Hepatocyte (in vitro differentiated cells): Measurements from ENCODE around the gene CACNG4. TPM values are rescaled to one million over a fixed set of nuclear protein-coding genes. Genes with fewer than 3 reads are reported as not detected.

ENCODE experiments used
- DNase-seq: peaks from one replicate; pipeline ENCODE4 v3.0.0-alpha.2; 2016; ENCODE audit warnings: low spot score
- H2AFZ ChIP-seq: fragments of 200-600 bp; sonication (generic); 2 replicates; pipeline ENCODE4 v1.6.0; 2016; ENCODE audit warnings: antibody characterized with exemption, mild to moderate bottlenecking
- H3K27ac ChIP-seq: fragments of 200-600 bp; sonication (generic); 2 replicates; pipeline ENCODE4 v1.5.1; 2016; ENCODE audit warnings: mild to moderate bottlenecking
- H3K27me3 ChIP-seq: fragments of 200-600 bp; sonication (generic); 2 replicates; pipeline ENCODE4 v1.6.1; 2016
- H3K36me3 ChIP-seq: fragments of 200-600 bp; sonication (generic); replicated peaks from 2 replicates; pipeline ENCODE4 v1.5.1; 2016; ENCODE audit warnings: low read depth; ENCODE audit not compliant: insufficient read depth
- H3K4me1 ChIP-seq: fragments of 200-600 bp; sonication (generic); 2 replicates; pipeline ENCODE4 v1.5.1; 2016; ENCODE audit warnings: mild to moderate bottlenecking, moderate library complexity; ENCODE audit not compliant: insufficient read depth
- H3K4me2 ChIP-seq: fragments of 200-600 bp; sonication (generic); 2 replicates; pipeline ENCODE4 v1.6.0; 2016
- H3K4me3 ChIP-seq: fragments of 200-600 bp; sonication (generic); 2 replicates; pipeline ENCODE4 v1.5.1; 2016; ENCODE audit warnings: mild to moderate bottlenecking
- H3K79me2 ChIP-seq: fragments of 200-600 bp; sonication (generic); 2 replicates; pipeline ENCODE4 v1.6.0; 2017; ENCODE audit warnings: mild to moderate bottlenecking
- H3K9me2 ChIP-seq: fragments of 200-600 bp; sonication (generic); replicated peaks from 2 replicates; pipeline ENCODE4 v1.6.0; 2017; ENCODE audit warnings: mild to moderate bottlenecking; ENCODE audit not compliant: insufficient read depth
- H3K9me3 ChIP-seq: fragments of 200-600 bp; sonication (generic); 2 replicates; pipeline ENCODE4 v1.5.1; 2016; ENCODE audit warnings: low read depth, mild to moderate bottlenecking
- H4K20me1 ChIP-seq: fragments of 200-600 bp; sonication (generic); 2 replicates; pipeline ENCODE4 v1.6.0; 2016; ENCODE audit warnings: mild to moderate bottlenecking; ENCODE audit not compliant: insufficient read depth, poor library complexity, severe bottlenecking
- CTCF ChIP-seq: fragments of 200-600 bp; sonication (generic); IDR thresholded peaks from 2 replicates; pipeline ENCODE4 v1.5.1; 2016; ENCODE audit warnings: antibody characterized with exemption, mild to moderate bottlenecking; ENCODE audit not compliant: poor library complexity
- EZH2 ChIP-seq: fragments of 200-600 bp; sonication (generic); IDR thresholded peaks from 2 replicates; pipeline ENCODE4 v1.6.1; 2016; ENCODE audit warnings: antibody characterized with exemption, mild to moderate bottlenecking, borderline replicate concordance
- EZH2phosphoT487 ChIP-seq: fragments of 200-600 bp; sonication (generic); IDR thresholded peaks from one replicate; pipeline ENCODE4 v1.6.1; 2018; ENCODE audit warnings: antibody characterized with exemption, mild to moderate bottlenecking, low read depth, moderate library complexity; ENCODE audit not compliant: unreplicated experiment, severe bottlenecking
- WGBS: methylation state at CpG from one replicate; pipeline ENCODE4 v1.1.6; 2016; ENCODE audit warnings: low lambda C conversion rate; ENCODE audit errors: missing lambda C conversion rate; 5-methylcytosine and 5-hydroxymethylcytosine counted together
- polyA plus RNA-seq: library from polyadenylated mRNA; unstranded; fragments of >200 nt; fragmentation: Nextera tagmentation; extraction: Ambion mirVana; gene quantifications from 2 replicates; pipeline ENCODE4 v1.2.1, GENCODE V29; 2016
- total RNA-seq: library from RNA; depleted of rRNA; stranded (reverse); fragments of >200 nt; gene quantifications from 2 replicates; pipeline ENCODE4 v1.2.3, GENCODE V29; 2014

Gene CACNG4
- total and polyA plus RNA-seq, 2 experiments from 2014 or later, result 3.5 to 3.9 TPM

- H3K4me1 ChIP-seq, result no peaks in the 10 kb centered on the region
- H3K4me3 ChIP-seq, result no peak overlapping the region
- DNase-seq, result no peak
- H4K20me1 ChIP-seq, result no peaks in the 10 kb centered on the region
- no peaks in the 10 kb centered on the region for H3K79me2 ChIP-seq
- no peak overlapping the region for H2AFZ ChIP-seq
- no peak for TF ChIP-seq EZH2
- no peak for TF ChIP-seq CTCF
- no peak for TF ChIP-seq EZH2phosphoT487
- H3K4me2 ChIP-seq, result no peak overlapping the region
- H3K9me3 ChIP-seq, result no peaks in the 10 kb centered on the region
- H3K36me3 ChIP-seq, result no peaks in the 10 kb centered on the region
- H3K27ac ChIP-seq, result no peak overlapping the region
- WGBS, result 93% methylated on average over 12 of the region's 12 CpGs
- H3K27me3 ChIP-seq, result peaks cover 2% of the 10 kb centered on the region
- no peaks in the 10 kb centered on the region for H3K9me2 ChIP-seq
Measured at GRCh38 chr17:66985338-66986237, 21.1 kb downstream of the CACNG4 start.

GRCh38 chr17:66986659-66987058, 22.2 kb downstream of the CACNG4 start:
- no peak overlapping the region for H3K4me3 ChIP-seq
- H3K9me3 ChIP-seq, result no peaks in the 10 kb centered on the region
- H3K4me1 ChIP-seq, result no peaks in the 10 kb centered on the region
- no peak for DNase-seq
- no peak overlapping the region for H2AFZ ChIP-seq
- no peak overlapping the region for H3K4me2 ChIP-seq
- peaks cover 2% of the 10 kb centered on the region for H3K27me3 ChIP-seq
- H4K20me1 ChIP-seq, result no peaks in the 10 kb centered on the region
- WGBS, result 91% methylated on average over 4 of the region's 4 CpGs
- no peak overlapping the region for H3K27ac ChIP-seq
- H3K9me2 ChIP-seq, result no peaks in the 10 kb centered on the region
- no peaks in the 10 kb centered on the region for H3K79me2 ChIP-seq
- TF ChIP-seq EZH2phosphoT487 (no peak), EZH2 (no peak), CTCF (no peak)
- H3K36me3 ChIP-seq, result no peaks in the 10 kb centered on the region

GRCh38 chr17:66987059-66987616, 22.6 kb downstream of the CACNG4 start:
- H2AFZ ChIP-seq, result no peak overlapping the region
- no peaks in the 10 kb centered on the region for H3K79me2 ChIP-seq
- peaks cover 2% of the 10 kb centered on the region for H3K27me3 ChIP-seq
- H3K4me3 ChIP-seq, result no peak overlapping the region
- H3K9me2 ChIP-seq, result no peaks in the 10 kb centered on the region
- no peaks in the 10 kb centered on the region for H3K4me1 ChIP-seq
- H4K20me1 ChIP-seq, result no peaks in the 10 kb centered on the region
- H3K4me2 ChIP-seq, result no peak overlapping the region
- no peak overlapping the region for H3K27ac ChIP-seq
- no peak for DNase-seq
- no peaks in the 10 kb centered on the region for H3K9me3 ChIP-seq
- WGBS, result 83% methylated on average over 2 of the region's 2 CpGs
- H3K36me3 ChIP-seq, result no peaks in the 10 kb centered on the region
- TF ChIP-seq EZH2phosphoT487 (no peak), EZH2 (no peak), CTCF (no peak)
